SU-DHL-6 (cell line): Measurements from ENCODE around the gene BHLHE23.

Experiments used
- CTCF ChIP-seq: fragments of 200-600 bp; sonication (generic); IDR thresholded peaks from one replicate; pipeline ENCODE4 v1.5.1; 2017; ENCODE audit warnings: antibody characterized with exemption, mild to moderate bottlenecking, low read length, moderate library complexity; ENCODE audit not compliant: insufficient read depth, poor library complexity, severe bottlenecking
- EZH2phosphoT487 ChIP-seq: fragments of 200-600 bp; sonication (generic), shearing (Covaris generic); conservative IDR thresholded peaks from 2 replicates; pipeline ENCODE4 v1.6.1; 2018; ENCODE audit warnings: mild to moderate bottlenecking, antibody characterized with exemption, low read length, moderate library complexity, mixed read lengths

- no peak for TF ChIP-seq CTCF
- TF ChIP-seq EZH2phosphoT487 = no peak
Observed at GRCh38 chr20:62998449-62998848, 8.3 kb downstream of the BHLHE23 start.
